Activated T-cell treated with anti-CD3 and anti-CD28 coated beads for 24 hours (primary cell): ENCODE data around the gene UCN.
"Not testable (repeated sequence)": the region's sequence is repeated elsewhere in the genome, so short reads cannot be mapped to it uniquely, and the experiment has no call there.

Source experiments
- DNase-seq: peaks from one replicate; pipeline ENCODE4 v3.0.0-alpha.2; 2020; ENCODE audit warnings: low read depth

UCN gene

GRCh38 chr2:27314709-27315108 lies 6.5 kb upstream of the UCN start:
- no peak for DNase-seq

GRCh38 chr2:27313882-27314645 lies 5.8 kb upstream of the UCN start:
- no peak for DNase-seq

DNA sequence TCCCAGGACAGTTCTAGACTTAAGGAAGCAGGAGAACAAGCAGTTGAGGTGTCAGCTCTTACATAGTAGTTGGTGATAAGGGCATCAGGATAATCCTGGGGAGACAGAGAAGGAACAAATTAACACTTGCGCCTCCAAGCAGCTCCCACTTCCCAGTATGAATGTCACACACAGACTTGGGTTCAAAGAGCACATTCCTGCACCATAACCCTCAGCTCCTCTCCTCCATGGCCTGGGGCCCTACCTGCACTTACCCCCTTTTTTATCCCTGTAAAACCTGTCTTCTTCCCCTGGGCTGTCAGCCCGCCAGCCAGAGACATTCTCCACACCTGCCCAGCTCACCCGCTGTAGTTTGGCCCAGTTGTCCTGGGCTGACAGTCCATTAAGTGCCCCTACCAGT lies 3.9 kb upstream of the UCN start:
- DNase-seq, result no peak

- DNase-seq, result no peak
Observed at GRCh38 chr2:27309651-27310050, 1.4 kb upstream of the UCN start.

DNA sequence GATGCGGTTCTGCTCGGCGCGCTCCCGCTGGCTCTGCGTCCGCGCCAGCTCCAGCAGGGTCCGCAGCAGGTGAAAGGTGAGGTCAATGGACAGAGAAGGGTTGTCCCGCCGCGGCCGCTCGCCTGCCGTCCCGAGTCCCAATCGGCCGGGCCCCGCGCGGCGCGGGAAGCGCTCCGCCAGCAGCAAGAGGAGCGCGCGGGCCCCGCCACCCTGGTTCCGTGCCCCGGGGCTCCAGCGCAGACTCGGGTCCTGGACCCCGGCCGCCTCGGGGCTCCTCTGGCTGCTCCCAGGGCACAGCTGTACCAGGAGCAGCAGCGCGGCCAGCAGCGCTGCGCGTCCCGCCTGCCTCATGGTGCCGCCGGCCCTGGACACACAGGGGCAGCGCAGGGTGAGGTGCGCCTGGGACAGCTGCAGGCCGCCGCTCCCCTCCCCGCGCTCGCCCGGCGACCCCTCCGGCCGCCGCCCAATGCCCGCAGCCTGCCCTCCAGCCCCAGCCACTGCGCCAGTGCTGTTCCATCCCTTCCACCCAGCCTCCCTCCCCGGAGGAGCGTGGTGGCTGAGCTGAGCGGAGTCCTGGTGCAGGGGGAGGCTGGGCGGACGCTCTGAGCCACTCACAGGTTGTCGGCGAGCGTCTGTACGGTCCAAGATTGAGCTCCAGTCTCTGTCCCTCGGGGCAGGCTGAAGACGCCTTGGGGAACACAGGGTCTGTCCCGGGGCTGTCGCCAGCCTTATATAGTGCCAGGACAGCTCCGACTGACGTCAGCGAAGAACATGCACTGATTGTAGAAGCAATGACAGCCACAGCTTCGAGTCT lies 493 bp downstream of the UCN start:
- no peak for DNase-seq

DNA sequence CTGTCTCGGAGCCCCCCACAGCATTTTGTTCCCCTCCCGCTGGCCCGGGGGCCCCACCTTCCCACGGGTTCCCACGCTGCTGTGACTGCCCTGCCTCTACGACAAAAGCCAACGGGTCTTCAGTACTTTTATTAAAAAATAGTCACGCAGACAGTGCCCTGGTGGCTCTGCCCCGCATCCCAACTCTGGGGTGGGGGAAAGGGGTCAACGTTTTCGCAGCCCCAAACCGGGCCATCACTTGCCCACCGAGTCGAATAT lies 1.0 kb downstream of the UCN start:
- DNase-seq, result no peak

- peak; percentile 15 for DNase-seq
Observed at GRCh38 chr2:27306573-27307286, 1.5 kb downstream of the UCN start.

GRCh38 chr2:27306136-27306535 lies 2.1 kb downstream of the UCN start:
- DNase-seq, result no peak

- DNase-seq, result no peak
Observed at GRCh38 chr2:27305516-27305915, 2.7 kb downstream of the UCN start.

- no peak for DNase-seq
Observed at GRCh38 chr2:27304488-27305240, 3.6 kb downstream of the UCN start.

DNA sequence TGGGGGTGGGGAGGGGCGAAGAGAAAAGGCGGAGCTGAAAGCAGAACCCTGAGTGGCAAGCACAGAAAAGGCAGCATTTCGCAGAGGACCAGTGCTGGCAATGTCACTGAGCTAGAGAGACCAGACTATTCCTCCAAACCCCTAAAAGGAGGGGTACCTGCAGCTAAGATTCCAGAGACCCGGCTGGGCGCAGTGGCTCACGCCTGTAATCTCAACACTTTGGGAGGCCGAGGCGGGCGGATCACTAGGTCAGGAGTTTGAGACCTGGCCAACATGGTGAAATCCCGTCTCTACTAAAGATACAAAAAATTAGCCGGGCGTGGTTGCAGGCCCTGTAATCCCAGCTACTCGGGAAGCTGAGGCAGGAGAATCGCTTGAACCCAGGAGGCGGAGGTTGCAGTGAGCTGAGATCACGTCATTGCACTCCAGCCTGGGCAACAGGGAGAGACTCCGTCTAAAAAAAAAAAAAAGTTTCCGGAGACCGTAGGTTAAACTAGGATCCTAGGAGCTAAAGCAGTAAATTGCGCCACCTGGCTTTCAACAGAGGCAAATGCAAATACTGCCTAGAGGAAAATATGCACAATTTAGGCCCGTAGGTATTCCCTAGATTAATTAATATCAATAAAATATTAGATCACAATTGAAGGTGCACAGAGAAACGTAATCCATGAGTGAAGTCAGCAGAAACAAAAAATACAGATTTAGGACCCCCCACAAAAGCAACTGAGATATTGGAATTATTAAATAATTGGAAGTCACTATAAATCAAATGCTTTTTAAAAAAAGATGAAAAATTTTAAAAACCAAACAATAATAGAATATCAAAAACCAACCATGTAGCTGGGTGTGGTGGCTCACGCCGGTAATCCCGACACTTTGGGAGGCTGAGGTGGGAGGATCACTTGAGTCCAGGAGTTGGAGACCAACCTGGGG lies 4.9 kb downstream of the UCN start:
- peak; percentile 35 for DNase-seq

- DNase-seq, result not testable (repeated sequence)
Observed at GRCh38 chr2:27300606-27301005, 7.6 kb downstream of the UCN start.

DNA sequence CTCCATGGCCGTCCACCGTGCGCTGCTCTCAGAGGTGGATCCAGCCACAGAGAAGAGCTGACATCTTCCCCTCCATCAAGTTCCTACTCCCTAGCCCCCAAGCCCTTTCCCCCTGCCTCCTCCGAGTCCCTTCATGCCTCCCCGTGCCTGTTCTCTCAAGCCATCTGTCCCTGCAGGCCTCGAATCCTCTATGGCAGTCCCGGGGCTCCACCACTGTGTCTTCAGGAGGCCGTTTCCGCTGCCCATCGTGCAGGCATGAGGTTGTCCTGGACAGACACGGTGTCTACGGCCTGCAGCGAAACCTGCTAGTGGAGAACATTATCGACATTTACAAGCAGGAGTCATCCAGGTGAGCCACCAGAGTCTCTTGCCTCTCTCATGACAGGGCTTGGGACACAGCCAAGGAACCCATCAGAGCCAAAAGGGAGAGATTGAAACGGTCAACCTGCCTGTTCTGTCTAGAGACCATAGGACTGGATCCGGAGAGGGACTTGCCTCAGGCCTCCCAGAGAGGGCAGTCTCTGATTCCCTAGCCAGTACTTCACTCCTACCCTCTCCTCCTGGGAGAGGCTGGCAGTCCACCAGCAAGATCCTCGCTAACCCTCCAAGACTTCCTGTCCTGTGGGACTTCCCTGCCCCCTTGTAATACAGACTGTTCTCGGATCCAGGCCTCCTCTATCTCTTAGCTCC lies 9.7 kb downstream of the UCN start:
- DNase-seq, result no peak

DNA sequence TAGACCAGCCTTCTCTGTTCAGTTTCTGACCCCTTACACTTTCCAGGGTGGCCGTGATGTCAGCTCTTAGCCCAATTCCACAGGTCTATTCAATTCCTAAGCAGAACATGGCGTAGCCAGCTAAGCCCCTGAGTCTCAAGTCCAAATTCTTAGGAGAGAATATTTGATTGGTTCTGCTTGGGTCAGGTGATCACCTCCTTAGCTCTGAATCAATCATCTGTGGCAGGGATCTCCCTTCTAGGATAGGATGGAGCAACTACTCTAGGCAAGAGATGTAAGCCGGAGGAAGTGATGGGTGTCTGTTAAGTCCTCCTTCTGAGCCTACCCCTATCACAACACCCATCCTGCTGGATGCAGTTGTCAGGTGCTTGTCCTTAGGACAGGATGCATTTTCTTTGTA lies 11.1 kb downstream of the UCN start:
- DNase-seq, result no peak

DNA sequence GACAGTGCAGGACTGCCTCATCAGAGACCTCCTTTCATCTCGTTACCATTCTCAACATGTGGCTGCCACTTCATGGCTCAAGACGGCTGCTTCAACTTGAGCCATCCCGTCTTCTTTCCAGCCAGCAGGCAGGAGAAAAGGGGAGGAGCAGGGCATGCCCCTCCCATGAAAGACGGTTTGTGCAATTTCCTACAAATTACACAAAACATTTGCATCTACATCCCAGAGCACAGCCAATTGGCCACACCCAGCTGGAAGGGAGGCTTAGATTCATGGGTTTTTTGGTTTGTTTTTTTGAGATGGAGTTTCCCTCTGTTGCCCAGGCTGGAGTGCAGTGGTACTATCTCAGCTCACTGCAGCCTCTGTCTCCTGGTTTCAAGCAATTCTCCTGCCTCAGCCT lies 11.8 kb downstream of the UCN start:
- no peak for DNase-seq

- no peak for DNase-seq
Observed at GRCh38 chr2:27294928-27295327, 13.3 kb downstream of the UCN start.

- no peak for DNase-seq
Observed at GRCh38 chr2:27291865-27292264, 16.4 kb downstream of the UCN start.

DNA sequence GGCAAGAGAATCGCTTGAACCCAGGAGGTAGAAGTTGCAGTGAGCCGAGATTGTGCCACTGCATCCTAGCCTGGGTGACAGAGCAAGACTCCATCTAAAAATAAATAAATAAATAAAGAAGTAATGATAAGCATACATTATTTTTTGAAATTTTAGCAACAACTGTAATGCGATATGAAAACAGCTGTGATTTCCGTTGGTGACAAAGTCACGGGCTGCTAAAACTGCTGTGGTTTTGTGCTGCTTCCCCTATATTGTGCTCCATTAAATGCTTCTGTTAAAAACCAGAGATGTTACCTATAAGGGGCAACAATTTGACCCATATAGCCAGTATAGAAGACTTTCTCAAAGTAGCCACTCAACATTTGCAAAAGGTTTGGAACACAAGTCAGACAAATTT lies 17.7 kb downstream of the UCN start:
- no peak for DNase-seq

DNA sequence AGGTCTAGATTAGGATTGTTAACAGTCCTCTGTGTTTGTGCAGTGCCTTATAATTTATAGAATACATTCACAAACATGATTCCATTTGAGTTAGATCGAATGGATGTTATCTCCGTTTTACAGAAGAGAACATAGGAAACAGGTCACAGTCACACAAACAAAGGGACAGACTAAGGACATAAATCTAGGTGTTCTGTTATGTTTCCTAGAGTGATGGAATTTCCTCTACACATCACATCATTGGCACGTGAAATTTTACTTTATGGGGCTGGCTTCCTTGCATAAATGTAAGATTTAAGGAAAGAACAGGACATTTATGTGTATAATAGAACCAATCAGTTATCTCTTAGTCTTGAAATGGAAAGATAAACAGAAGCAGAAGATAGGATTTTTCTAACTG lies 19.6 kb downstream of the UCN start:
- DNase-seq, result no peak

- no peak for DNase-seq
Observed at GRCh38 chr2:27285481-27285880, 22.8 kb downstream of the UCN start.

GRCh38 chr2:27284996-27285395 lies 23.2 kb downstream of the UCN start:
- no peak for DNase-seq
